B cell (primary cell): ENCODE measurements around the gene ASB18.

Source experiments
- EZH2 ChIP-seq: IDR thresholded peaks from 2 replicates; pipeline ENCODE4 v1.6.1; 2012; ENCODE audit warnings: borderline replicate concordance, low read depth, mild to moderate bottlenecking, moderate library complexity, low read length; ENCODE audit not compliant: insufficient read depth, poor library complexity, severe bottlenecking
- TF ChIP-seq, protein P1 (sequence below): fragments of 200-600 bp; IDR thresholded peaks from one replicate; pipeline ENCODE4 v1.8.0; 2022; ENCODE audit warnings: antibody characterized with exemption, mild to moderate bottlenecking

DNA sequence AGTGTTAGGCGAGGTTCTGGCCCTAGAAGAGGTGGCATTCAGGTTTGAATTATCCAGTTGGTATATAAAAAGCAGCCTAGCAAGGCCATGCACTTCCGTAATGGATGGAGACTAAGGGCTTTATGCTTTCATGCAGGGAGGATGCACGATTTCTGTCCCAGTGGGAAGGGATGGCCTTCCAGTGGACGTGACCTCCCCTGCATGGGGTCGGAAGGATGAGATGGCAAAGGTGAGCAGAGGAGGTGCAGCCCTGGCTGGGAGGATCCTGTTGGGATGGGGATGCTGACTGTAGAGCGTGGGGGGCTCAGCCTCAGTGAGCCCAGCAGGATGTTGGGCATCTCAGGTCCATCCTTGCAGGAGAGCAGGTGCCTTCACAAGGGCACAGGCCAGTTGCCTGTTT is 4.8 kb downstream of the ASB18 start:
- TF ChIP-seq, protein P1, sequence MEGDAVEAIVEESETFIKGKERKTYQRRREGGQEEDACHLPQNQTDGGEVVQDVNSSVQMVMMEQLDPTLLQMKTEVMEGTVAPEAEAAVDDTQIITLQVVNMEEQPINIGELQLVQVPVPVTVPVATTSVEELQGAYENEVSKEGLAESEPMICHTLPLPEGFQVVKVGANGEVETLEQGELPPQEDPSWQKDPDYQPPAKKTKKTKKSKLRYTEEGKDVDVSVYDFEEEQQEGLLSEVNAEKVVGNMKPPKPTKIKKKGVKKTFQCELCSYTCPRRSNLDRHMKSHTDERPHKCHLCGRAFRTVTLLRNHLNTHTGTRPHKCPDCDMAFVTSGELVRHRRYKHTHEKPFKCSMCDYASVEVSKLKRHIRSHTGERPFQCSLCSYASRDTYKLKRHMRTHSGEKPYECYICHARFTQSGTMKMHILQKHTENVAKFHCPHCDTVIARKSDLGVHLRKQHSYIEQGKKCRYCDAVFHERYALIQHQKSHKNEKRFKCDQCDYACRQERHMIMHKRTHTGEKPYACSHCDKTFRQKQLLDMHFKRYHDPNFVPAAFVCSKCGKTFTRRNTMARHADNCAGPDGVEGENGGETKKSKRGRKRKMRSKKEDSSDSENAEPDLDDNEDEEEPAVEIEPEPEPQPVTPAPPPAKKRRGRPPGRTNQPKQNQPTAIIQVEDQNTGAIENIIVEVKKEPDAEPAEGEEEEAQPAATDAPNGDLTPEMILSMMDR, result no peak
- TF ChIP-seq EZH2, result no peak
